Cardiac muscle cell (in vitro differentiated cells and primary cell): Measurements from ENCODE around the gene PIWIL4. TPM values are rescaled to one million over a fixed set of nuclear protein-coding genes. Genes with fewer than 3 reads are reported as not detected.

Experiments used
- DNase-seq, 2 donors: peaks; one replicate each; pipeline versions ENCODE4 v3.0.0 to v3.0.0-alpha.2; 2010 to 2017; ENCODE audit warnings: low read depth in 1 of 2, low spot score in 1 of 2
- H3K27ac ChIP-seq: fragments of 200-600 bp; sonication (generic); 2 replicates; pipeline ENCODE4 v1.5.1; 2016
- H3K27me3 ChIP-seq: fragments of 200-600 bp; sonication (generic); 2 replicates; pipeline ENCODE4 v1.6.0; 2016; ENCODE audit warnings: control low read depth
- H3K36me3 ChIP-seq: fragments of 200-600 bp; sonication (generic); 2 replicates; pipeline ENCODE4 v1.5.1; 2016; ENCODE audit warnings: control low read depth
- H3K4me1 ChIP-seq: fragments of 200-600 bp; sonication (generic); 2 replicates; pipeline ENCODE4 v1.8.1; 2017; ENCODE audit warnings: low read depth, mild to moderate bottlenecking, mixed run types
- H3K4me3 ChIP-seq: fragments of 200-600 bp; sonication (generic); 2 replicates; pipeline ENCODE4 v1.5.1; 2016; ENCODE audit warnings: mild to moderate bottlenecking
- H3K9me3 ChIP-seq: fragments of 200-600 bp; sonication (generic); 2 replicates; pipeline ENCODE4 v1.5.1; 2017; ENCODE audit warnings: low read depth, mild to moderate bottlenecking, control low read depth
- CTCF ChIP-seq: IDR thresholded peaks from 2 replicates; pipeline ENCODE4 v1.5.1; 2012; ENCODE audit warnings: low read depth, mild to moderate bottlenecking, low read length
- polyA plus RNA-seq: library from polyadenylated mRNA; unstranded; fragments of >200 nt; fragmentation: Nextera tagmentation; extraction: Ambion mirVana; gene quantifications from 2 replicates; pipeline ENCODE4 v1.2.1, GENCODE V29; 2016
- total RNA-seq: library from RNA; depleted of rRNA; stranded (reverse); fragments of >200 nt; gene quantifications from 2 replicates; pipeline ENCODE4 v1.2.3, GENCODE V29; 2016

The PIWIL4 gene
- total and polyA plus RNA-seq, 2 experiments from 2014 or later, result 0.18 to 1.8 TPM

GRCh38 chr11:94595076-94595475, 27.9 kb downstream of the PIWIL4 start:
- TF ChIP-seq CTCF, result no peak
- H3K27me3 ChIP-seq, result peaks cover 8% of the 10 kb centered on the region
- DNase-seq, result no peak
- peaks cover 5% of the 10 kb centered on the region for H3K4me1 ChIP-seq
- no peaks in the 10 kb centered on the region for H3K36me3 ChIP-seq
- H3K27ac ChIP-seq, result no peak overlapping the region
- H3K9me3 ChIP-seq, result no peaks in the 10 kb centered on the region
- H3K4me3 ChIP-seq, result no peak overlapping the region

GRCh38 chr11:94597896-94598295, 30.7 kb downstream of the PIWIL4 start:
- H3K27ac ChIP-seq, result no peak overlapping the region
- no peaks in the 10 kb centered on the region for H3K36me3 ChIP-seq
- H3K4me3 ChIP-seq, result no peak overlapping the region
- no peaks in the 10 kb centered on the region for H3K9me3 ChIP-seq
- H3K27me3 ChIP-seq, result no peaks in the 10 kb centered on the region
- TF ChIP-seq CTCF, result peak; percentile 22
- DNase-seq, result peak in 1 of 2 donors; percentile 38
- peaks cover 5% of the 10 kb centered on the region for H3K4me1 ChIP-seq

GRCh38 chr11:94599510-94599909, 32.3 kb downstream of the PIWIL4 start:
- H3K9me3 ChIP-seq, result no peaks in the 10 kb centered on the region
- H3K4me1 ChIP-seq, result peaks cover 5% of the 10 kb centered on the region
- no peak for TF ChIP-seq CTCF
- no peak overlapping the region for H3K4me3 ChIP-seq
- no peaks in the 10 kb centered on the region for H3K36me3 ChIP-seq
- peak overlapping the region; percentile 18 for H3K27ac ChIP-seq
- peak in 1 of 2 donors; percentile 37 for DNase-seq
- no peaks in the 10 kb centered on the region for H3K27me3 ChIP-seq

GRCh38 chr11:94602430-94603372, 35.5 kb downstream of the PIWIL4 start:
- H3K27ac ChIP-seq, result no peak overlapping the region
- H3K4me3 ChIP-seq, result no peak overlapping the region
- H3K36me3 ChIP-seq, result no peaks in the 10 kb centered on the region
- no peaks in the 10 kb centered on the region for H3K27me3 ChIP-seq
- peaks cover 5% of the 10 kb centered on the region for H3K4me1 ChIP-seq
- no peaks in the 10 kb centered on the region for H3K9me3 ChIP-seq
- TF ChIP-seq CTCF, result peak; percentile 57
- DNase-seq, result peak; percentile 78 to 83

- Histone ChIP-seq H3K4me1 (peaks cover 5% of the 10 kb centered on the region), H3K27ac (no peak overlapping the region)
- no peak for TF ChIP-seq CTCF
These were observed 36.4 kb downstream of the PIWIL4 start for GRCh38 chr11:94603587-94603986.

More at GRCh38 chr11:94603587-94603986, 36.4 kb downstream of the PIWIL4 start:
- no peak for DNase-seq
- Histone ChIP-seq H3K9me3 (no peaks in the 10 kb centered on the region), H3K36me3 (no peaks in the 10 kb centered on the region), H3K27me3 (no peaks in the 10 kb centered on the region), H3K4me3 (no peak overlapping the region)
